HG03039 (cell line): ENCODE data around the gene CEP112.
A peak's percentile ranks its signal among the peaks of the same experiment; 100 is the strongest.
"Not testable (repeated sequence)": the region's sequence is repeated elsewhere in the genome, so short reads cannot be mapped to it uniquely, and the experiment has no call there.

Experiments
- ATAC-seq: cut with Tn5 transposase; IDR thresholded peaks from one replicate; pipeline ENCODE4 v1.9.1; 2021; ENCODE audit warnings: mild to moderate bottlenecking, moderate library complexity; ENCODE audit not compliant: unreplicated experiment

Gene CEP112

GRCh38 chr17:66085221-66085620, 106.7 kb downstream of the CEP112 start:
- ATAC-seq, result no peak

- ATAC-seq, result not testable (repeated sequence)
Observed at GRCh38 chr17:66080670-66081069, 111.3 kb downstream of the CEP112 start.

- no peak for ATAC-seq
Observed at GRCh38 chr17:66076546-66077190, 115.3 kb downstream of the CEP112 start.

GRCh38 chr17:66073384-66073783, 118.5 kb downstream of the CEP112 start:
- no peak for ATAC-seq

GRCh38 chr17:66063686-66064085, 128.2 kb downstream of the CEP112 start:
- ATAC-seq, result no peak

- no peak for ATAC-seq
Observed at GRCh38 chr17:66056148-66056547, 135.8 kb downstream of the CEP112 start.

GRCh38 chr17:66054242-66054641, 137.7 kb downstream of the CEP112 start:
- no peak for ATAC-seq

- no peak for ATAC-seq
Observed at GRCh38 chr17:66044083-66044482, 147.8 kb downstream of the CEP112 start.

- ATAC-seq, result no peak
Observed at GRCh38 chr17:66043419-66043818, 148.5 kb downstream of the CEP112 start.

GRCh38 chr17:66040402-66040801, 151.5 kb downstream of the CEP112 start:
- ATAC-seq, result no peak

- ATAC-seq, result no peak
Observed at GRCh38 chr17:66038125-66038524, 153.8 kb downstream of the CEP112 start.

- ATAC-seq, result no peak
Observed at GRCh38 chr17:66037221-66037620, 154.7 kb downstream of the CEP112 start.

GRCh38 chr17:66032082-66032712, 159.7 kb downstream of the CEP112 start:
- ATAC-seq, result peak; percentile 80

GRCh38 chr17:66025551-66025950, 166.4 kb downstream of the CEP112 start:
- no peak for ATAC-seq

- no peak for ATAC-seq
Observed at GRCh38 chr17:66021757-66022156, 170.2 kb downstream of the CEP112 start.

- no peak for ATAC-seq
Observed at GRCh38 chr17:66018786-66019185, 173.1 kb downstream of the CEP112 start.

- ATAC-seq, result no peak
Observed at GRCh38 chr17:66016231-66016630, 175.7 kb downstream of the CEP112 start.

GRCh38 chr17:66008680-66009079, 183.3 kb downstream of the CEP112 start:
- ATAC-seq, result no peak

GRCh38 chr17:66006654-66007053, 185.3 kb downstream of the CEP112 start:
- no peak for ATAC-seq

- no peak for ATAC-seq
Observed at GRCh38 chr17:66002812-66003211, 189.1 kb downstream of the CEP112 start.

- no peak for ATAC-seq
Observed at GRCh38 chr17:66002063-66002585, 189.8 kb downstream of the CEP112 start.

- no peak for ATAC-seq
Observed at GRCh38 chr17:66000216-66000615, 191.7 kb downstream of the CEP112 start.
